HepG2 (cell line): ENCODE results near the gene BAHCC1. TPM values are rescaled to one million over a fixed set of nuclear protein-coding genes. Genes with fewer than 3 reads are reported as not detected.

Source experiments
- AKAP8 ChIP-seq: sonication (generic); formaldehyde crosslinking; IDR thresholded peaks from 2 replicates; pipeline ENCODE4 v1.5.1; 2020; ENCODE audit warnings: mild to moderate bottlenecking, missing genetic modification reagents
- ATF2 ChIP-seq: sonication (generic); formaldehyde crosslinking; IDR thresholded peaks from 2 replicates; pipeline ENCODE4 v1.4.0; 2020; ENCODE audit warnings: missing genetic modification reagents
- BCL6 ChIP-seq: IDR thresholded peaks from 2 replicates; pipeline ENCODE4 v1.6.1; 2016; ENCODE audit warnings: missing genetic modification reagents, missing compliant biosample characterization
- CENPBD1 ChIP-seq: sonication (generic); formaldehyde crosslinking; IDR thresholded peaks from 2 replicates; pipeline ENCODE4 v1.8.0; 2022; ENCODE audit warnings: missing genetic modification reagents, low read depth, mild to moderate bottlenecking, borderline replicate concordance
- FOXM1 ChIP-seq: sonication (generic); formaldehyde crosslinking; IDR thresholded peaks from 2 replicates; pipeline ENCODE4 v1.5.0; 2020; ENCODE audit warnings: missing genetic modification reagents
- HCFC1 ChIP-seq: fragments of 150-350 bp; IDR thresholded peaks from 2 replicates; pipeline ENCODE4 v1.6.1; 2014; ENCODE audit warnings: low read depth, low read length
- HNF4G ChIP-seq, 2 experiments: sonication (generic) in 1 of 2; formaldehyde crosslinking in 1 of 2; IDR thresholded peaks; 2 replicates each; pipeline versions ENCODE4 v1.4.0 to v1.6.1; 2011 to 2020; ENCODE audit warnings: borderline replicate concordance in 2 of 2, low read depth in 2 of 2, mild to moderate bottlenecking in 2 of 2, low read length in 1 of 2, missing genetic modification reagents in 1 of 2, moderate library complexity in 1 of 2
- HNRNPUL1 ChIP-seq: fragments of 200-400 bp; formaldehyde crosslinking; IDR thresholded peaks from 2 replicates; pipeline ENCODE4 v1.6.1; 2017; ENCODE audit warnings: low read depth, mild to moderate bottlenecking, low read length, moderate library complexity
- MAX ChIP-seq: IDR thresholded peaks from 2 replicates; pipeline ENCODE4 v1.6.1; 2012; ENCODE audit warnings: inconsistent platforms
- POLR2G ChIP-seq: fragments of 200-400 bp; formaldehyde crosslinking; IDR thresholded peaks from 2 replicates; pipeline ENCODE4 v1.6.1; 2018; ENCODE audit warnings: mild to moderate bottlenecking, low read depth, low read length, moderate library complexity
- RFXAP ChIP-seq: sonication (generic); formaldehyde crosslinking; IDR thresholded peaks from 2 replicates; pipeline ENCODE4 v1.4.0; 2020; ENCODE audit warnings: missing genetic modification reagents, borderline replicate concordance
- SMARCE1 ChIP-seq: fragments of 450-650 bp; IDR thresholded peaks from 2 replicates; pipeline ENCODE4 v1.6.1; 2017; ENCODE audit warnings: borderline replicate concordance
- THRA ChIP-seq: sonication (generic); formaldehyde crosslinking; IDR thresholded peaks from 2 replicates; pipeline ENCODE4 v1.4.0; 2020; ENCODE audit warnings: missing genetic modification reagents, borderline replicate concordance
- ZNF280D ChIP-seq: sonication (generic); formaldehyde crosslinking; IDR thresholded peaks from 2 replicates; pipeline ENCODE4 v1.5.1; 2020; ENCODE audit warnings: mild to moderate bottlenecking, missing genetic modification reagents
- ZNF574 ChIP-seq: sonication (generic); formaldehyde crosslinking; IDR thresholded peaks from 2 replicates; pipeline ENCODE4 v1.4.0; 2020; ENCODE audit warnings: missing genetic modification reagents
- ZNF691 ChIP-seq: sonication (generic); formaldehyde crosslinking; IDR thresholded peaks from 2 replicates; pipeline ENCODE4 v1.4.0; 2020; ENCODE audit warnings: missing genetic modification reagents, low read depth, mild to moderate bottlenecking, borderline replicate concordance
- ZZZ3 ChIP-seq: sonication (generic); formaldehyde crosslinking; IDR thresholded peaks from 2 replicates; pipeline ENCODE4 v1.4.0; 2020; ENCODE audit warnings: missing genetic modification reagents, mild to moderate bottlenecking, borderline replicate concordance
- polyA plus RNA-seq, 8 experiments: library from polyadenylated mRNA; depleted of rRNA in 3 of 8; stranded (reverse) in 7 of 8; unstranded in 1 of 8; fragments of >200 nt; fragmentation: Illumina TruSeq in 4 of 8; extraction: Trizol in 4 of 8; gene quantifications; 2 replicates each; pipeline versions ENCODE4 v1.2.1 to v1.2.3, GENCODE V29; 2011 to 2016; ENCODE audit warnings: low read depth in 4 of 8, missing spikeins in 1 of 8, mixed read lengths in 1 of 8; ENCODE audit not compliant: insufficient read depth in 1 of 8
- total RNA-seq, 5 experiments: library from RNA; depleted of rRNA; stranded (reverse); fragments of >200 nt; fragmentation: Illumina TruSeq; extraction: Trizol; gene quantifications; 2 replicates each; pipeline ENCODE4 v1.2.3, GENCODE V29; 2016; ENCODE audit warnings: low read depth in 1 of 5

Gene BAHCC1
- total and polyA plus RNA-seq, 2 of the 13 experiments (the other 11 are each of a cell fraction or from before 2014, with no cell fraction given), result 1.4 to 1.7 TPM

- no peak for TF ChIP-seq CENPBD1 (CRISPR knock-in tag)
- no peak for TF ChIP-seq FOXM1
- no peak for TF ChIP-seq SMARCE1
- TF ChIP-seq AKAP8, result no peak
- peak; percentile 63; the same call in 1 of the 2 replicates for TF ChIP-seq ZNF691 (CRISPR knock-in tag)
- TF ChIP-seq THRA (CRISPR knock-in tag), result peak; percentile 88
- TF ChIP-seq HNRNPUL1, result no peak
- peak; percentile 81 for TF ChIP-seq ZNF574 (CRISPR knock-in tag)
- peak; percentile 91 for TF ChIP-seq ATF2 (CRISPR knock-in tag)
- peak; percentile 96 for TF ChIP-seq RFXAP (CRISPR knock-in tag)
- TF ChIP-seq POLR2G, result peak; percentile 88
- TF ChIP-seq HNF4G (IDR thresholded peaks at IDR 0.05; ENCODE audit: borderline replicate concordance, low read depth, low read length), result peak; percentile 69; the same call in 1 of the 2 replicates
- TF ChIP-seq HNF4G (CRISPR knock-in tag; IDR thresholded peaks at IDR 0.05; ENCODE audit: borderline replicate concordance, low read depth), result 0 out of 2 replicates have a peak, but pooled peaks have one; percentile 57
- 0 out of 2 replicates have a peak, but pooled peaks have one; percentile 46 for TF ChIP-seq ZNF280D
- peak; percentile 76 for TF ChIP-seq MAX
- peak; percentile 43; the same call in 1 of the 2 replicates for TF ChIP-seq ZZZ3 (CRISPR knock-in tag)
- peak; percentile 98 for TF ChIP-seq BCL6
- TF ChIP-seq HCFC1, result no peak
Observed at GRCh38 chr17:81393684-81394376, 1.4 kb upstream of the BAHCC1 start (continued).
